Activated CD4-positive, alpha-beta T cell treated with anti-CD3 and anti-CD28 coated beads, Interleukin-2, amount 50 U/mL, for 16 hours (primary cell): ENCODE data around the gene TRIAP1.
A peak's percentile ranks its signal among the peaks of the same experiment; 100 is the strongest.
"Not testable (repeated sequence)": the region's sequence is repeated elsewhere in the genome, so short reads cannot be mapped to it uniquely, and the experiment has no call there.

Experiments
- DNase-seq: peaks from one replicate; pipeline ENCODE4 v3.0.0-alpha.2; 2020

TRIAP1 gene

DNA sequence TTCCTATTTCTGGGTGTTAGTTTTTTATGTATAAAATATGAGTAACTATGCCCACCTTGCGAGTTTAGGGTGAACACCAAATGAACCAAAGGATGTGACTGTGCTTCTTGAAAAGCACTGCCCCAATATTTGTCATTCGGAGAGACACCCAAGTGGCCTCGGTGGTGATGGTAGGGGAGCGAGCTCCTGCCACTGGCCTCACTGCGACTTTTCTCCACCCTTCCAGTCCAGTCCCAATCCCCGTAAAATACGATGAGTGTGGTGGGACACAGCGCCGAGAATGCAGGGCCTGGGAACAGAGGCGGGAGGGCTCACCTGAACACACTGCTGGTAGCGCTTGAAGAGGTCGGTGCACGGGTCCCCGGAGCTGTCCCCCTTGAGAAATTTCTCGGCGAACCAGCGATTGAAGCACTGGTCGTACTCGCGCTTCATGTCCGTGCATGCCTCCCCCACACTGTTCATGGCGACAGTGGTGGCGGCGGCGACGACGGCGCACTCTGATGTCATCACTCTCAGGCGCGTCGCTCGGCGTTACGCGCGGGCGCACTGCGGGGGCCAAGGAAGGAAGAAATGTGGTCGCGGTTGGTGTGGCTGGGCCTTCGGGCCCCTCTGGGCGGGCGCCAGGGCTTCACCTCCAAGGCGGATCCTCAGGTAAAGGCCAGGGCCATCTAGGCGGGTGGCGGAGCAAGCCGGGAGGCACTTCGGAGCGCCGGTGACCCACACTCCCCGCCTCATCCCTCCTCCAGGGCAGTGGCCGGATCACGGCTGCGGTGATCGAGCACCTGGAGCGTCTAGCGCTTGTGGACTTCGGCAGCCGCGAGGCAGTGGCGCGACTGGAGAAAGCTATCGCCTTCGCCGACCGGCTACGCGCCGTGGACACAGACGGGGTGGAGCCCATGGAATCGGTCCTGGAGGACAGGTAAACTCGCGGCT is at the start of gene TRIAP1, which contains the start of gene GATC:
TSS of gene TRIAP1 (minus strand) at position 474 of the 933 bp plus-strand sequence. CDS start at position 462, 12 bp downstream.
TSS of gene GATC (plus strand) at position 534 of the 933 bp plus-strand sequence. CDS start at position 571, 37 bp downstream.
- DNase-seq: peak; percentile 90

- DNase-seq: no peak
Measured at GRCh38 chr12:120495186-120495730, 49.1 kb upstream of the TRIAP1 start.

DNA sequence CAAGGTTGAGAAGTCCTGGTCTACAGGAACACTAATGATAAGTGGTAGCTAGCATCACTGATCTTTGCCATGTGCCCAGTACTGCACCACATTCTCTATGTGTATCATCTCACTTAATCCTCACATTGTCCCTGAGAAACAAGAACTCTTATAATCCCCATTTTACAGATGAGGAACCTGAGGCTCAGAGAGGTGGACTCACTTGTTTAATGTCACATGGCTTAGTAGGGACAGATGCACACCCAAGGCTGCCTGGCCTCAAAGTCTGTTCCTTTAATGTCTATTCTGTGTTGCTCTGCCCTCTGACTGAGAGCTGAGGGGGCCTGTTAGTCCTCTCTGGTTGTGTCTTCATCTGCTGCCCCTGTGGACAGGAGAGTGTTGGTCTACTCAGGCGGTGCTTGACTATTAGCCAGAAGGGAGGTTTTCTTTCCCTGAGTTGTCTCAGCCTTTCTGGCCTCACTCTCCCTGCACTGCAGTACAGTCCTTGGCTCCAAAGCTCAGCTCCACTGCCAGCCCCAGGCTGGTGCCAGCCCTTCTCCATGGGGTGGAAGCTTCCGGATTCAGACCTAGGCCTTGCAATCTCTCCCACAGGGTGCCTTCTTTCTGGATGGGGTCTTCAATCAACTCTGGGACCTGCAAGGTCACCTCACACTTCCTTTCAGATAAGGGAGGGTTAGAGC is 44.8 kb upstream of the TRIAP1 start:
- DNase-seq: no peak

- no peak for DNase-seq
Measured at GRCh38 chr12:120490325-120490724, 44.1 kb upstream of the TRIAP1 start.

DNA sequence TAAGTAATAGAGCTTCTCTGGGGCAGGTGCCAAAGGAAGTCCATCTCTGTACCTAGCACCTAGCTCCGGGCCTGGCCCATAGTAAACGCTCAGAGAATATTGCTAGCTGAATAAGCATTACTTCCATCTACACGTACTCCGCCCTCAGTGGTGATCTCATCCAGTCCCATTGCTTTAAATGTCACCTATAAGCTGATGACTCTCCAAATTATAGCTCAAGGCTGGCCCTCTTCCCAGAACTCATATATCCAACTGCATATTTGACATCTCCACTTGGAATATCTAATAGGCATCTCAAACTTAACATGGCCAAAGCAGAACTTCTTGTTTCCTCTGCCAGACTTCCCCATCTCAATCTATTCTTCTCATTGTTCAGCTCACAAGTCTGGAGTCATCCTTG is 42.8 kb upstream of the TRIAP1 start:
- no peak for DNase-seq

DNA sequence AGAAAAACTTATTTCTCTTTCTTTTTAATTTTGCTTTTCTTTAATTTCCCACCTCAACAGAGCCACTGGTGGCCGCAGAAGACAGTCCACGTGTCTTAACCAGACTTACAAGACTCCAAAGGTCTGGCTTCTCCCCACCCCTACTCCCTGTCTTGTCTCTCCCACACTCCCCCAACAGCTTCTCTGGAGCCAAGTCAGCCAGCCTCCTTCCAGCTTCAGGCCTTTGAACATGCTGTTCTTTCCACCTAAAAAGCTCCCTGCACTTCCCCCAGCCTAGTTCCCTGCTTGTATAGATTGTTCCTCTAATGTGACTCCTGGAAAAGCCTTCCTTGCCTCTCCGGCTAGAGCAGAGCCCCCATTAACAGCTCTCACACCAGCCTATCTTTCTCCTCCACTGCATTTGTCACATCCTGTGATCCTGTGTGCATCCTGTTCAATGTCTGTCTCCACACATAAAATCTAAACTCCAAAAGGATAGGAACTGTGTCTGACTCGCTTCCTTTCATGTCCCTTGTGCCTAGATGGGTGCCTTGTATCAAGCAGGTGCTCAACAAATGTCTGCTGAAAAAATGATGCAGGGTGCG is 42.0 kb upstream of the TRIAP1 start:
- DNase-seq: no peak

DNA sequence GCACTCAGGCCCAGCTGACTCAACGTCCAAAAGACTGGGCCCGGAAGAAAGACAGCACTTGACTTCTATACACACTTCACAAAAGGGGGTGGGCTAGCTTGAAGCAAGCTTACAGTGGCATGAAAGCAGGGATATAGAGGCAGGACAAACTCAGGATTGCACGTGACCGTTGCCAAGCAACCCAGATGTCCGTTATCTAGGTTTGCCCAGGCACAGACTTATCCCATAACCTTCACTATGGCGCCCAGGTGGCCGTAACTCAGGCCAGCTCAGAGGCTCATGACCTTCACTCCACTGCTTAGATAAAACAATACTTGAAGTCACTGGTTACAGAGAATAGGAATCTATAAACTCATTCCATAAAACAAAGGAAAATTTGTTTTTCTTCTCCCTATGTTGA is 41.4 kb upstream of the TRIAP1 start:
- DNase-seq: not testable (repeated sequence)

DNA sequence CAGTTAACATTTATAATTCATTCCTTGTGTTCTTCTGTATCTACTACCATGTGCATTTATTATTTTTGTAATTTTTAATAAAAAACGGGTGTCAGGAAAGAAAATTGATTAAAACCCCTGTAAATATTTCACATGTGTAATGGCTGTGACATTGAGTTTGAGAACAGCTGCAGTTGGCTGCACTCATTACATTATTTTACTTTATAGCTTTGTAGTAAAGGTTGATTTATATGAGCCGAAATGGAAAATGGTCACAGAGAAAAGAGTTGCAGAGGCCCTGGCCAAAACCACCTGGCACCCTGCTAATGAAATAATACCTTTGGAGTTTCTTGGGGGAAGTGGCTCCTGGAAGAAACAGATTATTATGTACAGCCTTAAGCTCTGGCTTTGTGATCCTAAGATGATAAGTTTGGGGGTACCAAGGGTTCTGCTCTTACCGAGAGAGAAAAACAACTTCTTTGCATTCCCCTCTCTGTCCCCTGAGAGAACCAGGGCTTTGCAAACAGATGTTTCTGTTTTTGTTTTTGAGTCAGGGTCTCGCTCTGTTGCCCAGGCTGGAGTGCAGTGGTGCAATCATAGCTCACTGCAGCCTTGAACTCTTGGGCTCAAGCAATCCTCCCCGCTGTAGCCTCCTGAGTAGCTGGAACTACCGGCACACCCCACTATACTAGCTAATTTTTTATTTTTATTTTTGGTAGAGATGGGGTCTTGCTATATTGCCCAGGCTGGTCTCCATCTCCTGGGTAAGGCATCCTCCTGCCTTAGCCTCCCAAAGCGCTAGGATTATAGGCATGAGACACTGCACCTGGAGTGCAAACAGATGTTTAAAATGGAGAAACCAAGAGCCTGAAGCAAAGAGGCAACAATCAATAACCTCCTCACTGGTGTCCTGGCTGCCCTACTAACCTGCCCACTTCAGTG is 40.0 kb upstream of the TRIAP1 start:
- no peak for DNase-seq

GRCh38 chr12:120483621-120484020 is 37.4 kb upstream of the TRIAP1 start:
- DNase-seq: no peak

- DNase-seq: no peak
Measured at GRCh38 chr12:120481022-120481767, 35.0 kb upstream of the TRIAP1 start.

DNA sequence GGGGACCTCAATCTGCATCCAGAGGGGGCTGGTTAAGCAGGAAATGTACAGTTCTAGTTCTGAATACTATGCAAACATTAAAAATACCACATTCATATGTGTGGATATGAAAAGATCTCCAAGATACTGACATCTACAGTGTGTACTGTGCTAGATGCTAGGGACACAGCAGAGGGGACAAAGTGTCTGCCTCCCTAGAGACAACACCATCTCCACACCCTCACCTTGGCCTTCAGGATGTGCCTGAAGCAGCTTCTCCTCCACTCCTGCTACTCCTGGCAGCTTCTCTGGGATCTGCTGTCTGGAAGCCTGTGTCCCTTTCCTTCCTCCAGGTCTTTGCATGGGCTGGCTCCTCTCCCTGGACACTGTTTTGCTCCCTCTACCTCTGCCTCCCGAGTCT is 34.0 kb upstream of the TRIAP1 start:
- no peak for DNase-seq

GRCh38 chr12:120479458-120479857 is 33.3 kb upstream of the TRIAP1 start:
- DNase-seq: no peak

DNA sequence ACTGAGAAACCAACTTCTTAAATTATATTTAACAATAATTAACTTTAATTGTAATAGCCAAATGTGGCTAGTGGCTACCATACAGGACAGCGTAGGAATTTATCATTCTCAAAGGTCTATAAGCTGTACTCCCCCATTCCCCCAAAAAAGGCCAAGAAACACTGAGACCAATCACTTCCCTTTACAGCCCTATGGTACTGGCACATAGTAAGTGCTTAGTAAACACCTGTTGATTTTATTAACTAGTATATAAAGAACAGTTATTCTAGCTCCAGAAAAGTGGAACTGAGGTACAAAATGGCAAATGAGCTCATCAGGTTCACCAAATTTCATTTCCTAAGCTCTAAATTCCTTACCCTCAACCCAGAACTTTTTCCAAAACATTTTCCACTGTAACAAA is 29.5 kb upstream of the TRIAP1 start:
- no peak for DNase-seq

GRCh38 chr12:120474616-120474960 is 28.4 kb upstream of the TRIAP1 start:
- no peak for DNase-seq

- no peak for DNase-seq
Measured at GRCh38 chr12:120473807-120474615, 27.8 kb upstream of the TRIAP1 start.

DNA sequence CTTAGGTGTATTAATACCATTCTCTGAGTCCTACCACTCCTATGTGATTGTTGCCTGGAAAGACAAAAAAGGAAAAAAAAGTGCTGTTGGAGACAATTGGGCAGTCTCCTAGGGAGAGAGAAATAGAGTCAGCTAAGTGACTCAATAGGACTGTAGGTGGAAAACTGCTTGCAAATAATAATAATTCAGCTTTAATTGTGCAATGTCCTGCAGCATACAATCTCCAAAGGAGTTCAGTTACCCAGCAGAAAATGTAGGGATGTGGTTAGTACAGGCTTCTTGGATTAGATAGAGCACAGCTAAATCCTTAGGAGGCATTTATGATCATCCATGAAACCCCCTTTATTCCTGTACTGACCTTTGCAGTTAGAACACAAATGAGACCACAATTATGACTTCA is 26.3 kb upstream of the TRIAP1 start:
- DNase-seq: no peak

DNA sequence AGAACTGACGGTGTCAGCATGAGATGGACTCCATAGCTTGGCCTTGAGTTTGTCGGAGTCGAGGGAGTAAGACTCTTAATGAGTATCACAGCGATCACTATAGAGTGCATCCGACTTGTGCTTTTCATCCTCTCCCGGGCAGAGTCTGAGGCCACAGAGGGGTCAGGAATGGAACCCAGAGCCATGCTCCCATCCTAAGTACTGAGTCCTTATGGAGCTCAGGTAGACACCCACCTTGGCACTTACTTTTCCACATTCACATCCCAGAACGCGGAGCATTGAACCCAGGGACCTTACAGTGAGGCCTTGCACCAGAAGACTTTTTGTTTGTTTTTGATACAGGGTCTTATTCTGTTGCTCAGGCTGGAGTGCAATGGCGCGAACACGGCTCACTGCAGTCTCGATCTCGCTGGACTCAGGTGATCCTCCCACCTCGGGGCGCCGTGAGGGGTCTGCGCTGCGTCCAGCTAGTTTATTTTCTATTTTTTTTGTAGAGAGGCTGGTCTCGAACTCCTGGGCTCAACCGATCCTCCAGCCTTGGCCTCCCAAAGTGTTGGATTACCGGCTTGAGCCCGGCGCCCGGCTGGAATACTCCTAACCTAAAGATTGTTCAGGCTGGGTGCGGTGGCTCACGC is 24.1 kb upstream of the TRIAP1 start:
- DNase-seq: no peak

DNA sequence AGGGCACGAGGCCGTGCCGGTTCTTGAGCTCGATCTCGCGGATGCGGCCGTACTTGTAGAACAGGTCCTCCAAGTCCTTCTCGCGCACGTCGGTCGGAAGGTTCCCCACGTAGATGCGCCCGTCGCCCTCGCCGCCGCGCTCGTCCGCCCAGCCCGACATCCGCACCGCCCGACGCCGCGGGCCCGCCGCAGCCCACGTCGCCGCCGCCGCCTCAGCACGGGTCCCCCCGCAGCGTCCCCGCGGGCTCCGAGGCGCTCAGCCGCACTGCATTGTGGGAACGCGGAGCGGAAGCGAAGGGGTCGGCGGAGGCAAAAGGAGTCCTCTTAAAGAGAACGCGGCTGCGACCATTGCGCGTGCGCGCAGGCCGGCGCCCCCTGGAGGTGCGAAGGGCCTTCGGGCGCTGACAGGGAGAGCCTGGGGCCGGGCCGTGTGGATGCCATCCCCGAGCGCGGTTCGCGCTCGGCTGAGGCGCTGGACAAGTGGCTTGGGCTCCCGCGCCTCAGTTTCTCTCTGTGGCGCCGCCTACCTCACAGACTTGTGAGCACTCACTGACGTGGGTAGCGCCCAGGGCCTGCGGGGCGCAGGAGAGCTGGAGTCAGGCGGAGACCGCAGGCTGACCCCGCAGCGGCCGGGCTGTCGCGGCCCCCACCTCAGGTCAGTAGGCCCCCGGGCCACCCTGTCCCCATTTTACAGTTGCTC is 23.4 kb upstream of the TRIAP1 start, which contains the start of gene SRSF9:
TSS of gene SRSF9 (minus strand) at position 299 of the 700 bp plus-strand sequence. CDS start at position 160, 139 bp downstream.
- DNase-seq: peak; percentile 98

DNA sequence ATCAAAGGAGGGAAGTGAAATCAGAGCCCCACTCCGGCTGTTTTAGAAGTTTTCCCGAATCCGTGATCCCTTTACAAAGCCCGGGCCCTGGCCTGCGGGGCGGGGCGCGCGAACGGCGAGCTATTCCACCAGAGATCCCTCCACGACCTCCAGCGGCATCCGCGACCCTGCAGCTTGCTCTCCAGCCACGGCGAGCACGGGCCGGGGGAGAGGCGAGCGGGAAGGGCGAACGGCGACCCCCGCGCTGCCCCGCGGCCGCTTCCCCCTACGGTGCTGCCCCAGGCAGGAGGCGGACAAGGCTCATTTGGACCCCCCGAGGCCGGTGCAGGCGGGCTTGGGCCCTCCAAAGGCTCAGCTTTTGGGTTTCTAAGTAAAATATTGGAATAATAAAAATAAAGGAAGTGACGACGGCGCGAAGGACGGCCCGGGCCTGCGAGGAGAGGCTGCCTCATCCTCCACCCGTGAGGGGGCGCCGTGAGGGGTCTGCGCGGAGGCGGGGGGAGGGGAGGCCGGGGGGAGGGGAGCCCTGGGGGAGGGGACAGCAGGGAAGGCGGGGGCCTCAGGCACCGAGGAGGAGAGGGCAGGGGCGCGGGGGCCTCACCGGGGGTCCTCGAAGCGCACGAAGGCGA is 22.8 kb upstream of the TRIAP1 start:
- peak; percentile 51 for DNase-seq
